K562 (cell line): ENCODE results near the gene SPTBN4. TPM values are rescaled to one million over a fixed set of nuclear protein-coding genes. Genes with fewer than 3 reads are reported as not detected.

Source experiments
- ATAC-seq: fragments of 200-7000 bp; cut with Tn5 transposase; 3 replicates; pipeline ENCODE4 v1.9.1; 2020; ENCODE audit warnings: moderate library complexity
- BruUV-seq: library from RNA; stranded (reverse); fragments of 400-500 nt; replicated peaks from 2 replicates; lab custom pipeline; 2021; lab: Mats Ljungman, UMichigan
- CTCF ChIA-PET: fragments of 300-600 bp; formaldehyde crosslinking; extraction: SDS; loops from one replicate; lab custom pipeline; 2021; ENCODE audit warnings: low intra/inter-chr PET ratio; lab: Yijun Ruan, JAX
- POLR2A ChIA-PET: fragments of 300-600, 350-650 bp; sonication (Branson Sonifier 250); formaldehyde crosslinking; extraction: SDS; loops from one replicate; lab custom pipeline; 2021; ENCODE audit warnings: antibody characterized with exemption, inconsistent platforms; lab: Yijun Ruan, JAX
- DNase-seq, 4 experiments: peaks; one replicate each; pipeline versions ENCODE4 v3.0.0 to v3.0.0-alpha.2; 2011 to 2018; ENCODE audit warnings: low spot score in 3 of 4, mixed read lengths in 3 of 4; ENCODE audit errors: extremely low read depth in 1 of 4
- FAIRE-seq: peaks from 2 replicates; lab custom pipeline; 2011; peaks lifted over from hg19 to GRCh38; lab: Jason Lieb, UNC
- H2AFZ ChIP-seq: 2 replicates; pipeline ENCODE4 v1.6.0; 2011; ENCODE audit warnings: low read depth, low read length, control low read depth, inconsistent platforms
- H3K27ac ChIP-seq: fragments of 200-600 bp; 3 replicates; pipeline ENCODE4 v1.8.0; 2011; ENCODE audit warnings: low read depth, mild to moderate bottlenecking, control low read depth, inconsistent platforms, low read length, moderate library complexity, mixed read lengths; ENCODE audit errors: extremely low read depth
- H3K27me3 ChIP-seq, 2 experiments: fragments of 300-600 bp in 1 of 2; 2 replicates in 1 of 2; 3 replicates in 1 of 2; pipeline versions ENCODE4 v1.6.0 to v1.8.0; 2011; ENCODE audit warnings: inconsistent platforms in 2 of 2, low read length in 2 of 2, mild to moderate bottlenecking in 1 of 2, mixed read lengths in 1 of 2, moderate library complexity in 1 of 2; ENCODE audit not compliant: control insufficient read depth in 2 of 2, insufficient read depth in 2 of 2
- H3K36me3 ChIP-seq: fragments of 300-600 bp; 3 replicates; pipeline ENCODE4 v1.8.0; 2011; ENCODE audit warnings: mild to moderate bottlenecking, low read length, inconsistent platforms; ENCODE audit not compliant: control insufficient read depth, insufficient read depth
- H3K4me1 ChIP-seq, 2 experiments: fragments of 200-600 bp in 1 of 2; replicated peaks in 1 of 2; 2 replicates in 1 of 2; 3 replicates in 1 of 2; pipeline versions ENCODE4 v1.5.1 to v1.8.0; 2011; ENCODE audit warnings: inconsistent platforms in 2 of 2, low read length in 2 of 2, mild to moderate bottlenecking in 1 of 2, mixed read lengths in 1 of 2, moderate library complexity in 1 of 2; ENCODE audit not compliant: control insufficient read depth in 2 of 2, insufficient read depth in 2 of 2
- H3K4me2 ChIP-seq: 2 replicates; pipeline ENCODE4 v1.6.1; 2011; ENCODE audit warnings: low read length, control low read depth, inconsistent platforms, mixed read lengths; ENCODE audit not compliant: insufficient read depth
- H3K4me3 ChIP-seq: fragments of 200-600 bp; sonication (generic), shearing (Covaris generic); 2 replicates; pipeline ENCODE4 v1.5.1; 2016; ENCODE audit warnings: control low read depth, inconsistent platforms
- H3K79me2 ChIP-seq: fragments of 200-600 bp; 3 replicates; pipeline ENCODE4 v1.8.0; 2011; ENCODE audit warnings: low read length, inconsistent platforms; ENCODE audit not compliant: control insufficient read depth, insufficient read depth
- H3K9ac ChIP-seq, 2 experiments: 2 replicates each; pipeline versions ENCODE4 v1.6.0 to v1.6.1; 2011; ENCODE audit warnings: low read depth in 2 of 2, low read length in 2 of 2, control low read depth in 1 of 2, inconsistent platforms in 1 of 2, mild to moderate bottlenecking in 1 of 2, mixed read lengths in 1 of 2; ENCODE audit not compliant: insufficient read depth in 1 of 2
- H3K9me1 ChIP-seq: one replicate; pipeline ENCODE4 v1.6.0; 2011; ENCODE audit warnings: inconsistent platforms, mild to moderate bottlenecking, low read length, moderate library complexity; ENCODE audit not compliant: control insufficient read depth, insufficient read depth
- H3K9me3 ChIP-seq: replicated peaks from 2 replicates; pipeline ENCODE4 v1.5.1; 2011; ENCODE audit warnings: low read depth, low read length, inconsistent platforms; ENCODE audit not compliant: control insufficient read depth, insufficient read depth
- H4K20me1 ChIP-seq: replicated peaks from 2 replicates; pipeline ENCODE4 v1.6.1; 2011; ENCODE audit warnings: low read length, inconsistent platforms, mixed read lengths; ENCODE audit not compliant: control insufficient read depth, insufficient read depth
- HMGN3 ChIP-seq: IDR thresholded peaks from 2 replicates; pipeline ENCODE4 v1.6.1; 2011; ENCODE audit warnings: borderline replicate concordance, low read depth, mild to moderate bottlenecking, mixed read lengths, low read length; ENCODE audit not compliant: insufficient read length; ENCODE audit errors: extremely low read depth
- MLLT1 ChIP-seq, 2 experiments: fragments of 450-650 bp; IDR thresholded peaks; 2 replicates each; pipeline ENCODE4 v1.6.1; 2016
- ZNF121 ChIP-seq: sonication (generic); formaldehyde crosslinking; conservative IDR thresholded peaks from 2 replicates; pipeline ENCODE4 v1.8.0; 2022; ENCODE audit warnings: missing genetic modification reagents
- ZNF695 ChIP-seq: fragments of 450-650 bp; formaldehyde crosslinking; IDR thresholded peaks from 2 replicates; pipeline ENCODE4 v1.4.0; 2020; ENCODE audit warnings: mild to moderate bottlenecking, moderate library complexity
- WGBS: fragments of 100-300 bp; shearing (Covaris generic); methylation state at CpG from one replicate; pipeline ENCODE4 v1.1.6; 2016; ENCODE audit warnings: low coverage, mixed read lengths; ENCODE audit not compliant: insufficient coverage; ENCODE audit errors: missing lambda C conversion rate; 5-methylcytosine and 5-hydroxymethylcytosine counted together
- in situ Hi-C: fragments of 300-500 bp; cut with MboI; formaldehyde crosslinking; loops from 4 replicates; pipeline ENCODE4 v1.15.0; 2018; ENCODE audit warnings: inconsistent platforms, mixed read lengths
- intact Hi-C: fragments of 100-400 bp; cut with micrococcal nuclease; formaldehyde crosslinking; loops from 2 replicates; pipeline ENCODE4 v1.14.2; 2022
- polyA plus RNA-seq, 8 experiments: library from polyadenylated mRNA; depleted of rRNA in 4 of 8; stranded (reverse) in 5 of 8; unstranded in 3 of 8; fragments of >200 nt; fragmentation: Nextera tagmentation in 2 of 8; fragmentation: Illumina TruSeq in 1 of 8; extraction: Ambion mirVana in 2 of 8; extraction: Trizol in 1 of 8; gene quantifications; 2 replicates each; pipeline versions ENCODE4 v1.2.1 to v1.2.3, GENCODE V29; 2011 to 2014; ENCODE audit warnings: inconsistent platforms in 1 of 8, missing spikeins in 1 of 8
- total RNA-seq, 7 experiments: library from RNA; depleted of rRNA in 6 of 7; stranded (reverse); fragments of >200 nt in 6 of 7; fragmentation: Illumina TruSeq in 2 of 7; extraction: Trizol in 2 of 7; gene quantifications; 2 replicates each; pipeline versions ENCODE4 v1.2.1 to v1.2.3, GENCODE V29; 2011 to 2021; ENCODE audit warnings: low replicate concordance in 1 of 7

SPTBN4 gene
- total and polyA plus RNA-seq, 9 of the 15 experiments (the other 6 are each of a cell fraction or from before 2014, with no cell fraction given) = 0.01 to 1.5 (median 0.86) TPM

- ATAC-seq (no peak), DNase-seq (no peak), FAIRE-seq (no peak)
- intact Hi-C loops = no loop called here
- no peak overlapping the region for H2AFZ ChIP-seq
- TF ChIP-seq ZNF695 (CRISPR knock-in tag) = no peak
- TF ChIP-seq ZNF121 (CRISPR knock-in tag) = peak; percentile 44
- POLR2A ChIA-PET = interaction anchor here (0.7 kb wide), 1 partner anchor 185 kb away, joined by 3 read pairs; no protein-coding TSS in a partner anchor
- H3K27ac ChIP-seq = no peak overlapping the region
- no TSS peak for BruUV-seq
- in situ Hi-C loops = no loop called here
- no peak overlapping the region for H3K4me2 ChIP-seq
- no peak overlapping the region for H3K9ac ChIP-seq
- no peaks in the 10 kb centered on the region for H3K79me2 ChIP-seq
- no peaks in the 10 kb centered on the region for H3K9me1 ChIP-seq
- peaks cover 0 to 19% of the 10 kb centered on the region in 2 experiments; a peak in 2 of 5 replicates for H3K4me1 ChIP-seq
- CTCF ChIA-PET = no interaction called here
- H4K20me1 ChIP-seq = no peaks in the 10 kb centered on the region
- H3K9me3 ChIP-seq = no peaks in the 10 kb centered on the region
- H3K4me3 ChIP-seq = no peak overlapping the region
- H3K36me3 ChIP-seq = no peaks in the 10 kb centered on the region
- peaks cover 12 to 39% of the 10 kb centered on the region in 2 experiments for H3K27me3 ChIP-seq
- WGBS = 14% methylated on average over 3 of the region's 3 CpGs
These were observed 92.6 kb downstream of the SPTBN4 start for GRCh38 chr19:40559394-40559793.

GRCh38 chr19:40560092-40560507 lies 93.3 kb downstream of the SPTBN4 start:
- in situ Hi-C loops = no loop called here
- ATAC-seq (peak; percentile 56; the same call in 2 of the 3 replicates), FAIRE-seq (no peak), DNase-seq (no peak)
- BruUV-seq = no TSS peak
- H4K20me1 ChIP-seq = no peaks in the 10 kb centered on the region
- H3K27ac ChIP-seq = no peak overlapping the region
- H3K36me3 ChIP-seq = no peaks in the 10 kb centered on the region
- WGBS = 24% methylated on average over 19 of the region's 20 CpGs
- H3K4me3 ChIP-seq = no peak overlapping the region
- TF ChIP-seq HMGN3 = peak; percentile 38
- no peak for TF ChIP-seq MLLT1 (IDR thresholded peaks at IDR 0.05)
- TF ChIP-seq, all 486 proteins: peak for 1
- Histone ChIP-seq H2AFZ (no peak overlapping the region), H3K27me3 (peaks cover 12 to 32% of the 10 kb centered on the region in 2 experiments), H3K4me1 (peaks cover 0 to 17% of the 10 kb centered on the region in 2 experiments; a peak in 2 of 5 replicates), H3K9ac (peak overlapping the region in 1 of 2 experiments; percentile 64; a peak in 1 of 4 replicates), H3K79me2 (no peaks in the 10 kb centered on the region), H3K9me1 (no peaks in the 10 kb centered on the region), H3K9me3 (no peaks in the 10 kb centered on the region), H3K4me2 (no peak overlapping the region)
- ChIA-PET POLR2A (interaction anchor here (0.7 kb wide), 1 partner anchor 184 kb away, joined by 3 read pairs; no protein-coding TSS in a partner anchor), CTCF (no interaction called here)
- intact Hi-C loops = no loop called here
